Globus pallidus (tissue), 1 donor: Measurements from ENCODE around the gene EXD3.

Experiments used
- DNase-seq: peaks from one replicate; pipeline ENCODE4 v3.0.0-alpha.2; 2015; ENCODE audit warnings: low spot score

The EXD3 gene

GRCh38 chr9:137317718-137318511, 105.0 kb downstream of the EXD3 start:
- DNase-seq, result no peak

- no peak for DNase-seq
Measured at GRCh38 chr9:137317021-137317717, 105.8 kb downstream of the EXD3 start.

- DNase-seq, result no peak
Measured at GRCh38 chr9:137316012-137316981, 106.7 kb downstream of the EXD3 start.

- no peak for DNase-seq
Measured at GRCh38 chr9:137315581-137316011, 107.4 kb downstream of the EXD3 start.

- no peak for DNase-seq
Measured at GRCh38 chr9:137314561-137315560, 108.1 kb downstream of the EXD3 start.

GRCh38 chr9:137313956-137314560, 108.9 kb downstream of the EXD3 start:
- no peak for DNase-seq

- DNase-seq, result no peak
Measured at GRCh38 chr9:137313326-137313936, 109.5 kb downstream of the EXD3 start.

GRCh38 chr9:137312852-137313325, 110.1 kb downstream of the EXD3 start:
- no peak for DNase-seq

GRCh38 chr9:137311986-137312851, 110.7 kb downstream of the EXD3 start:
- no peak for DNase-seq

GRCh38 chr9:137311171-137311985, 111.6 kb downstream of the EXD3 start:
- no peak for DNase-seq

- DNase-seq, result no peak
Measured at GRCh38 chr9:137310189-137311052, 112.5 kb downstream of the EXD3 start.

- DNase-seq, result no peak
Measured at GRCh38 chr9:137309368-137310188, 113.4 kb downstream of the EXD3 start.

- DNase-seq, result no peak
Measured at GRCh38 chr9:137308057-137308619, 114.8 kb downstream of the EXD3 start.

GRCh38 chr9:137307255-137308056, 115.5 kb downstream of the EXD3 start:
- DNase-seq, result no peak

GRCh38 chr9:137306850-137307254, 116.1 kb downstream of the EXD3 start:
- no peak for DNase-seq
